Spleen (tissue), 11 donors: ENCODE measurements around the gene KCNK4. TPM values are rescaled to one million over a fixed set of nuclear protein-coding genes. Genes with fewer than 3 reads are reported as not detected.

Source experiments
- DNase-seq: peaks from one replicate; pipeline ENCODE4 v3.0.0-alpha.2; 2020
- H3K27ac ChIP-seq, 8 donors: fragments of 200-600 bp; sonication (generic) in 7 of 8; 1 replicate in 4 of 8; 2 replicates in 4 of 8; pipeline versions ENCODE4 v1.5.0 to v1.8.0; 2016 to 2021; ENCODE audit warnings: inconsistent platforms in 4 of 8, mild to moderate bottlenecking in 4 of 8, moderate library complexity in 1 of 8
- H3K27me3 ChIP-seq, 7 donors: fragments of 200-600 bp; sonication (generic) in 6 of 7; replicated peaks in 1 of 7; 1 replicate in 4 of 7; 2 replicates in 3 of 7; pipeline versions ENCODE4 v1.5.0 to v1.8.0; 2016 to 2021; ENCODE audit warnings: inconsistent platforms in 3 of 7, mild to moderate bottlenecking in 1 of 7
- H3K36me3 ChIP-seq, 6 donors: fragments of 200-600 bp; sonication (generic) in 5 of 6; 1 replicate in 4 of 6; 2 replicates in 2 of 6; pipeline versions ENCODE4 v1.5.0 to v1.8.0; 2016 to 2021; ENCODE audit warnings: inconsistent platforms in 2 of 6
- H3K4me1 ChIP-seq, 6 donors: fragments of 200-600 bp; sonication (generic) in 5 of 6; 1 replicate in 3 of 6; 2 replicates in 3 of 6; pipeline versions ENCODE4 v1.5.0 to v1.8.0; 2016 to 2021; ENCODE audit warnings: inconsistent platforms in 3 of 6
- H3K4me3 ChIP-seq, 8 donors: fragments of 200-600 bp; sonication (generic) in 7 of 8; 1 replicate in 4 of 8; 2 replicates in 4 of 8; pipeline versions ENCODE4 v1.5.0 to v1.8.0; 2016 to 2021; ENCODE audit warnings: inconsistent platforms in 4 of 8, mild to moderate bottlenecking in 4 of 8, moderate library complexity in 2 of 8
- H3K9me3 ChIP-seq, 8 donors: fragments of 200-600 bp; sonication (generic) in 7 of 8; 1 replicate in 4 of 8; 2 replicates in 4 of 8; pipeline versions ENCODE4 v1.5.0 to v1.8.0; 2016 to 2021; ENCODE audit warnings: inconsistent platforms in 4 of 8
- CTCF ChIP-seq, 11 experiments: fragments of 200-600 bp in 7 of 11; fragments of 450-650 bp in 4 of 11; sonication (generic) in 4 of 11; IDR thresholded peaks in 8 of 11; conservative IDR thresholded peaks in 3 of 11; 1 replicate in 7 of 11; 2 replicates in 4 of 11; pipeline versions ENCODE4 v1.4.0 to v1.8.0; 2016 to 2021; ENCODE audit warnings: antibody characterized with exemption in 11 of 11, inconsistent platforms in 4 of 11, mild to moderate bottlenecking in 1 of 11
- POLR2A ChIP-seq, 3 donors: fragments of 450-650 bp; IDR thresholded peaks; one replicate each; pipeline ENCODE4 v1.5.1; 2017; ENCODE audit warnings: antibody characterized with exemption in 3 of 3, mild to moderate bottlenecking in 1 of 3
- POLR2AphosphoS5 ChIP-seq, 3 donors: sonication (generic); formaldehyde crosslinking; IDR thresholded peaks; one replicate each; pipeline ENCODE4 v1.5.1; 2017; ENCODE audit warnings: antibody characterized with exemption in 3 of 3
- WGBS, 5 donors: extraction: QIAGEN DNeasy Blood & Tissue Kit in 3 of 5; methylation state at CpG; one replicate each; pipeline versions ENCODE4 v1.1.5 to v1.1.7; 2013 to 2018; 5-methylcytosine and 5-hydroxymethylcytosine counted together
- intact Hi-C: fragments of 100-400 bp; cut with DNase I; formaldehyde crosslinking; loops from one replicate; pipeline ENCODE4 v1.15.0; 2023; ENCODE audit warnings: low total_unique reads
- polyA plus RNA-seq, 3 donors: library from polyadenylated mRNA; stranded (reverse); fragments of 200-250 nt; gene quantifications; one replicate each; pipeline ENCODE4 v1.2.1, GENCODE V29; 2013
- total RNA-seq, 7 donors: library from RNA; depleted of rRNA in 3 of 7; stranded (reverse); fragments of >200 nt in 3 of 7; fragmentation: NEBNext Ultra II Directional in 4 of 7; extraction: Animal tissue kit (Norgen Biotek cat#: 25700) in 4 of 7; gene quantifications; one replicate each; pipeline versions ENCODE4 v1.1.0 to v1.2.1, GENCODE V29; 2016 to 2021
- donor health status: healthy with polysubstance abuse.
- donor health status: DM: no; HTN: no; CAD: no; lungs with moderate emphysema.
- donor health status: DM: no; HTN: no; CAD: no.
- donor health status: Bipolar disorder and iron deficiency.
- donor health status: healthy.
- donor health status: DM: no; HTN: no; CAD: no.
- donor health status: DM: yes; HTN: yes; CAD: no.

The KCNK4 gene
- total and polyA plus RNA-seq, 10 donors: 0.06 to 0.77 (median 0.35) TPM; not detected in 5

- DNase-seq: no peak
- Histone ChIP-seq H3K27ac (no peak overlapping the region), H3K4me3 (no peak overlapping the region), H3K27me3 (no peaks in the 10 kb centered on the region), H3K9me3 (no peaks in the 10 kb centered on the region), H3K4me1 (peaks cover 4 to 56% (median 31%) of the 10 kb centered on the region in 6 donors), H3K36me3 (peaks cover 0 to 52% (median 25%) of the 10 kb centered on the region in 6 donors)
- TF ChIP-seq CTCF (IDR thresholded peaks at IDR 0.05 in 8 of 11, conservative IDR thresholded peaks at IDR 0.05 in 3 of 11) (no peak), POLR2AphosphoS5 (IDR thresholded peaks at IDR 0.05) (no peak), POLR2A (IDR thresholded peaks at IDR 0.05) (no peak)
- 94 to 98% (median 96%) methylated on average over 7 of the region's 7 CpGs for WGBS, 5 donors
- intact Hi-C loops: no loop called here
Observed at GRCh38 chr11:64320556-64320955, 29.5 kb downstream of the KCNK4 start.

- no peak for DNase-seq
- Histone ChIP-seq H3K27me3 (no peaks in the 10 kb centered on the region), H3K4me1 (peaks cover 4 to 52% (median 31%) of the 10 kb centered on the region in 6 donors), H3K4me3 (no peak overlapping the region), H3K9me3 (no peaks in the 10 kb centered on the region), H3K36me3 (peaks cover 0 to 47% (median 21%) of the 10 kb centered on the region in 6 donors), H3K27ac (no peak overlapping the region)
- 83 to 94% (median 91%) methylated on average over 5 of the region's 5 CpGs for WGBS, 5 donors
- intact Hi-C loops: no loop called here
- no peak for TF ChIP-seq CTCF (IDR thresholded peaks at IDR 0.05 in 8 of 11, conservative IDR thresholded peaks at IDR 0.05 in 3 of 11)
- TF ChIP-seq POLR2A (IDR thresholded peaks at IDR 0.05): no peak
Observed at GRCh38 chr11:64321026-64321425, 29.9 kb downstream of the KCNK4 start.

- Histone ChIP-seq H3K4me1 (peaks cover 4 to 47% (median 28%) of the 10 kb centered on the region in 6 donors), H3K36me3 (peaks cover 0 to 42% (median 18%) of the 10 kb centered on the region in 6 donors), H3K27ac (no peak overlapping the region), H3K9me3 (no peaks in the 10 kb centered on the region), H3K4me3 (no peak overlapping the region), H3K27me3 (no peaks in the 10 kb centered on the region)
- intact Hi-C loops: no loop called here
- no peak for DNase-seq
- 91 to 98% (median 95%) methylated on average over 4 to 5 of the region's 5 CpGs for WGBS, 5 donors
- TF ChIP-seq CTCF (IDR thresholded peaks at IDR 0.05 in 8 of 11, conservative IDR thresholded peaks at IDR 0.05 in 3 of 11) (no peak), POLR2A (IDR thresholded peaks at IDR 0.05) (no peak), POLR2AphosphoS5 (IDR thresholded peaks at IDR 0.05) (no peak)
Observed at GRCh38 chr11:64321533-64321932, 30.4 kb downstream of the KCNK4 start.

GRCh38 chr11:64322925-64323260 is 31.8 kb downstream of the KCNK4 start:
- Histone ChIP-seq H3K27ac (peak overlapping the region in 1 of 8 donors; percentile 41), H3K27me3 (no peaks in the 10 kb centered on the region), H3K4me3 (no peak overlapping the region), H3K9me3 (peaks cover 0 to 6% (median 0%) of the 10 kb centered on the region in 8 donors), H3K4me1 (peaks cover 4 to 40% (median 18%) of the 10 kb centered on the region in 6 donors), H3K36me3 (peaks cover 0 to 42% (median 18%) of the 10 kb centered on the region in 6 donors)
- DNase-seq: no peak
- 74 to 92% (median 89%) methylated on average over 6 to 7 of the region's 7 CpGs for WGBS, 5 donors
- intact Hi-C loops: no loop called here
- TF ChIP-seq CTCF (IDR thresholded peaks at IDR 0.05 in 8 of 11, conservative IDR thresholded peaks at IDR 0.05 in 3 of 11): no peak
- TF ChIP-seq POLR2AphosphoS5 (IDR thresholded peaks at IDR 0.05): peak in 2 of 3 donors; percentile 17 to 32
